K562 (cell line): ENCODE data around the gene SPOCD1. TPM values are rescaled to one million over a fixed set of nuclear protein-coding genes. Genes with fewer than 3 reads are reported as not detected.

Experiments used
- FOXJ3 ChIP-seq: sonication (generic); formaldehyde crosslinking; IDR thresholded peaks from 2 replicates; pipeline ENCODE4 v1.4.0; 2020; ENCODE audit warnings: mild to moderate bottlenecking, missing genetic modification reagents
- KDM1A ChIP-seq, 2 experiments: fragments of 450-650 bp; IDR thresholded peaks; 2 replicates each; pipeline ENCODE4 v1.6.1; 2016; ENCODE audit warnings: mild to moderate bottlenecking in 2 of 2
- RBM25 ChIP-seq: fragments of 200-400 bp; formaldehyde crosslinking; IDR thresholded peaks from 2 replicates; pipeline ENCODE4 v1.6.1; 2018; ENCODE audit warnings: low read length, low read depth, moderate library complexity; ENCODE audit not compliant: severe bottlenecking
- SMARCA5 ChIP-seq: fragments of 450-650 bp; IDR thresholded peaks from 2 replicates; pipeline ENCODE4 v1.6.1; 2016
- YY1 ChIP-seq, 3 experiments: IDR thresholded peaks; 2 replicates each; pipeline ENCODE4 v1.6.1; 2011; ENCODE audit warnings: low read length in 2 of 3, mild to moderate bottlenecking in 2 of 3, moderate library complexity in 2 of 3, borderline replicate concordance in 1 of 3, control low read depth in 1 of 3, low read depth in 1 of 3; ENCODE audit not compliant: insufficient read depth in 3 of 3, insufficient replicate concordance in 2 of 3, control insufficient read depth in 1 of 3, insufficient read length in 1 of 3; ENCODE audit errors: extremely low read depth in 1 of 3
- polyA plus RNA-seq, 8 experiments: library from polyadenylated mRNA; depleted of rRNA in 4 of 8; stranded (reverse) in 5 of 8; unstranded in 3 of 8; fragments of >200 nt; fragmentation: Nextera tagmentation in 2 of 8; fragmentation: Illumina TruSeq in 1 of 8; extraction: Ambion mirVana in 2 of 8; extraction: Trizol in 1 of 8; gene quantifications; 2 replicates each; pipeline versions ENCODE4 v1.2.1 to v1.2.3, GENCODE V29; 2011 to 2014; ENCODE audit warnings: inconsistent platforms in 1 of 8, missing spikeins in 1 of 8
- total RNA-seq, 7 experiments: library from RNA; depleted of rRNA in 6 of 7; stranded (reverse); fragments of >200 nt in 6 of 7; fragmentation: Illumina TruSeq in 2 of 7; extraction: Trizol in 2 of 7; gene quantifications; 2 replicates each; pipeline versions ENCODE4 v1.2.1 to v1.2.3, GENCODE V29; 2011 to 2021; ENCODE audit warnings: low replicate concordance in 1 of 7
- TF ChIP-seq, protein P1 (sequence below), 2 experiments: fragments of 450-650 bp in 1 of 2; IDR thresholded peaks; 2 replicates each; pipeline ENCODE4 v1.6.1; 2011 to 2017; ENCODE audit warnings: low read depth in 2 of 2, antibody characterized with exemption in 1 of 2, borderline replicate concordance in 1 of 2, low read length in 1 of 2, mild to moderate bottlenecking in 1 of 2, mixed read lengths in 1 of 2; ENCODE audit not compliant: control insufficient read depth in 1 of 2

The SPOCD1 gene
- total and polyA plus RNA-seq, 9 of the 15 experiments (the other 6 are each of a cell fraction or from before 2014, with no cell fraction given) = 0.03 to 0.71 (median 0.26) TPM; not detected in 1

DNA sequence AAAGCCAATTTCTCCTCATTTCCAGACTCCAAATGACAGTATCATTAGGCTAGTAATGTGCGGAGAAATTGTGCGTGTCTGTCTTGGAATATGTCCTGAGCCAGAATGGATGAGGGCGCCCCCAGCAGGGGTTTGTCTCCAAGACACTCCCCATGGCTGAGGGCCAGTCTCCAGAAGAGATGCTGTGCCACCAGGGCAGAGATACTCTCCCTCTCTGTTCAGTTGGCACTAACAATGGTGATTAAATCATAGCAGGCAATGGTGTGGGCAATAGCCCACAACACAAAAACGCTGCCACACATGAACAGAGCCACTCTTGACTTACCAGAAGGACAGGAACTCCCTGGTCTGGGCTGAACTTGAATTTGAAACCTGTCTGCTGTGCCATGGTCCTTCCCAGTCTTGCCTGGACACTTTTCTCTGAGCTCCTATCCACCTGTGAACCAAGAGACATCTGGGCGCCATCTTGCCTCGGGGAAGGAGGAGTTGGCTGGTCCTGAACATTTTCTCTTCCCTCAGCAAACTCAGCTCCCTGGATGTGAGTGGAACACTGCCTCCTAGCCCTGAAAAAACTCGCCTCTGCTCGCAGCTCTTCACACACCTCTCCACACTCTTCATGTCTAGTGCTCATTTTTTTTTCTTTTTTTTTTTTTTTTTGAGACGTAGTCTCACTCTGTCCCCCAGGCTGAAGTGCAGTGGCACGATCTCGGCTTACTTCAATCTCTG lies 36.9 kb downstream of the SPOCD1 start (continued):
- TF ChIP-seq YY1 (IDR thresholded peaks at IDR 0.05; ENCODE audit: borderline replicate concordance in 1 of 3, control insufficient read depth in 1 of 3, extremely low read depth in 1 of 3, insufficient read depth in 3 of 3, insufficient read length in 1 of 3, insufficient replicate concordance in 2 of 3, low read depth in 1 of 3, low read length in 2 of 3) (peak in 2 of 3 experiments; percentile 23 to 77), FOXJ3 (CRISPR knock-in tag) (no peak), RBM25 (peak; percentile 65), SMARCA5 (peak; percentile 78), KDM1A (IDR thresholded peaks at IDR 0.05) (peak in 1 of 2 experiments; percentile 40; a peak in 1 of 4 replicates)
- TF ChIP-seq, protein P1, sequence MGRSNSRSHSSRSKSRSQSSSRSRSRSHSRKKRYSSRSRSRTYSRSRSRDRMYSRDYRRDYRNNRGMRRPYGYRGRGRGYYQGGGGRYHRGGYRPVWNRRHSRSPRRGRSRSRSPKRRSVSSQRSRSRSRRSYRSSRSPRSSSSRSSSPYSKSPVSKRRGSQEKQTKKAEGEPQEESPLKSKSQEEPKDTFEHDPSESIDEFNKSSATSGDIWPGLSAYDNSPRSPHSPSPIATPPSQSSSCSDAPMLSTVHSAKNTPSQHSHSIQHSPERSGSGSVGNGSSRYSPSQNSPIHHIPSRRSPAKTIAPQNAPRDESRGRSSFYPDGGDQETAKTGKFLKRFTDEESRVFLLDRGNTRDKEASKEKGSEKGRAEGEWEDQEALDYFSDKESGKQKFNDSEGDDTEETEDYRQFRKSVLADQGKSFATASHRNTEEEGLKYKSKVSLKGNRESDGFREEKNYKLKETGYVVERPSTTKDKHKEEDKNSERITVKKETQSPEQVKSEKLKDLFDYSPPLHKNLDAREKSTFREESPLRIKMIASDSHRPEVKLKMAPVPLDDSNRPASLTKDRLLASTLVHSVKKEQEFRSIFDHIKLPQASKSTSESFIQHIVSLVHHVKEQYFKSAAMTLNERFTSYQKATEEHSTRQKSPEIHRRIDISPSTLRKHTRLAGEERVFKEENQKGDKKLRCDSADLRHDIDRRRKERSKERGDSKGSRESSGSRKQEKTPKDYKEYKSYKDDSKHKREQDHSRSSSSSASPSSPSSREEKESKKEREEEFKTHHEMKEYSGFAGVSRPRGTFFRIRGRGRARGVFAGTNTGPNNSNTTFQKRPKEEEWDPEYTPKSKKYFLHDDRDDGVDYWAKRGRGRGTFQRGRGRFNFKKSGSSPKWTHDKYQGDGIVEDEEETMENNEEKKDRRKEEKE (IDR thresholded peaks at IDR 0.05; ENCODE audit: borderline replicate concordance in 1 of 2, control insufficient read depth in 1 of 2, low read depth in 2 of 2, low read length in 1 of 2) = no peak
